AG04449 (cell line): ENCODE measurements around the gene MRPL52.
A peak's percentile ranks its signal among the peaks of the same experiment; 100 is the strongest.
"Not testable (repeated sequence)": the region's sequence is repeated elsewhere in the genome, so short reads cannot be mapped to it uniquely, and the experiment has no call there.

Experiments used
- CTCF ChIA-PET: fragments of 350-600 bp; formaldehyde crosslinking; extraction: SDS; loops from one replicate; lab custom pipeline; 2021; ENCODE audit warnings: antibody characterized with exemption; lab: Yijun Ruan, JAX
- POLR2A ChIA-PET: fragments of 400-600, 350-600 bp; formaldehyde crosslinking; extraction: SDS; loops from one replicate; lab custom pipeline; 2020; ENCODE audit warnings: antibody characterized with exemption, inconsistent platforms; lab: Yijun Ruan, JAX
- DNase-seq: peaks from one replicate; pipeline ENCODE4 v3.0.0-alpha.2; 2010; ENCODE audit warnings: low read depth, low spot score
- H3K4me3 ChIP-seq: 2 replicates; pipeline ENCODE4 v1.5.1; 2011; ENCODE audit warnings: low read depth, mild to moderate bottlenecking, control low read depth, low read length
- TF ChIP-seq, protein P1 (sequence below): IDR thresholded peaks from one replicate; pipeline ENCODE4 v1.5.1; 2011; ENCODE audit warnings: mild to moderate bottlenecking, moderate library complexity, low read length, control low read depth, inconsistent platforms; ENCODE audit not compliant: insufficient read depth; ENCODE audit errors: missing control alignments

Gene MRPL52

DNA sequence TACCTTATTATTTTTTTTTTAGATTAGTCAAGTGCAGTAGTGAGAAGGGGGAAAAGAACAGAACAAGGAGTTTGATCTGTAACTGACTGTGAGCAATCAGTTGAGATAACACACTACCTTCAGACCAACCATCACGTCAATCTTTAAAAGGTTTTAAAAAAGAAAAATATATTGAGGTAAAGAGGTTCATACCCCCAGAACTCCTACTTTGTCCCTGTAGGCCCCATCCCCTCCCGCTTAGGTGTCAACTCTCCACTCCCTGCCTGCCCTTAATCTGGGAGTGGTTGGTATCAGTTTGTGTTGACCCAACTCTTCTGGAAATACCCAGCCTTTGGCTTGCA is 22.9 kb downstream of the MRPL52 start:
- no peak for DNase-seq
- POLR2A ChIA-PET = interaction anchor here (0.6 to 7.3 kb wide), 6 partner anchors 15 to 296 kb away, joined by 3 to 158 read pairs (median 6); partner anchors contain the start of genes MMP14, MRPL52 and OXA1L
- TF ChIP-seq, protein P1, sequence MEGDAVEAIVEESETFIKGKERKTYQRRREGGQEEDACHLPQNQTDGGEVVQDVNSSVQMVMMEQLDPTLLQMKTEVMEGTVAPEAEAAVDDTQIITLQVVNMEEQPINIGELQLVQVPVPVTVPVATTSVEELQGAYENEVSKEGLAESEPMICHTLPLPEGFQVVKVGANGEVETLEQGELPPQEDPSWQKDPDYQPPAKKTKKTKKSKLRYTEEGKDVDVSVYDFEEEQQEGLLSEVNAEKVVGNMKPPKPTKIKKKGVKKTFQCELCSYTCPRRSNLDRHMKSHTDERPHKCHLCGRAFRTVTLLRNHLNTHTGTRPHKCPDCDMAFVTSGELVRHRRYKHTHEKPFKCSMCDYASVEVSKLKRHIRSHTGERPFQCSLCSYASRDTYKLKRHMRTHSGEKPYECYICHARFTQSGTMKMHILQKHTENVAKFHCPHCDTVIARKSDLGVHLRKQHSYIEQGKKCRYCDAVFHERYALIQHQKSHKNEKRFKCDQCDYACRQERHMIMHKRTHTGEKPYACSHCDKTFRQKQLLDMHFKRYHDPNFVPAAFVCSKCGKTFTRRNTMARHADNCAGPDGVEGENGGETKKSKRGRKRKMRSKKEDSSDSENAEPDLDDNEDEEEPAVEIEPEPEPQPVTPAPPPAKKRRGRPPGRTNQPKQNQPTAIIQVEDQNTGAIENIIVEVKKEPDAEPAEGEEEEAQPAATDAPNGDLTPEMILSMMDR = no peak
- CTCF ChIA-PET = interaction anchor here (0.6 to 10.9 kb wide), 44 partner anchors 12 to 464 kb away, joined by 3 to 272 read pairs (median 7); partner anchors contain the start of genes ABHD4, DAD1, LRP10 and MMP14
- H3K4me3 ChIP-seq = no peak overlapping the region

DNA sequence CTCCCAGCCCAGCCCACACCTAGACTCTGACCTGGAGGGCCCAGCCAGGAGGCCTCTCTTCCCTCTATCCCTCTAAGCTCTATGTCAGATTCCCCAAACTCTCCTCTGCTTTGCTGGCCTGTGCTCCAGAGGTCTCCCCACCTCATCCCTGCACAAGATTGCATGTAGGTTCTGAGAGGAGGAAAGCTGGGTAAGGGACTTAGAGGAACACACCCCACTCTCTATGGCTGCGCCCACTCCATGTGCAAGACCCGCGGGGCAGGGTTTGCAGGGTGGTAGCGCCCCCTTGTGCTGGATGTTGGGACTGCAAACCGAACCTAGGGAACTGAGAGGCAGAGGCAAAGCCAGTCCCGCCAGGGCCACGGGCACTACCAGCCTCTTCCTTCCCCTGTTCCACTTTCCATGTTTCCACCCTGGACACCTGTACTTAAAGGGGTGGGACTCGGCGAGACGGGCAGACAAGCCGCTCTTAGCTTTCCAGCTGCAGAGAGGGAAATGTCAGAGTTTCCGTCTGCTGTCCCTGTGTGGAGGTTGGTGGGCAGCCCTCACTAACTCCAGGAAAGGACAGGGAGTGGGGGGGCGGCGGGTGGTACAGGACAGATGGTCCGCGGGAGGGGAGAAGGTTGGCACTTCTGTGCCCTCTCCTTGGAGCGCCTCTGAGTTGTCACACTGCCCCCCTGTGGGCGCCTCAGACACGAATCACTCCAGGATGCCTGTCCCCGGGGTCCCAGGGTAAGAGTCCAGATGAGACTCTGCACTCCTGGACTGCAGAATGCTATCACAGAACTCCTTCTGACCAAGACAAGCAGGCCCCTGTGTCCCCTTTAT is 23.5 kb downstream of the MRPL52 start:
- DNase-seq = no peak
- TF ChIP-seq, protein P1 = peak; percentile 93
- POLR2A ChIA-PET = interaction anchor here (0.6 to 7.3 kb wide), 6 partner anchors 16 to 296 kb away, joined by 3 to 158 read pairs (median 6); partner anchors contain the start of genes MMP14, MRPL52 and OXA1L
- H3K4me3 ChIP-seq = peak overlapping the region; percentile 59
- CTCF ChIA-PET = interaction anchor here (0.7 to 10.9 kb wide), 46 partner anchors 11 to 467 kb away, joined by 3 to 272 read pairs (median 8); partner anchors contain the start of genes ABHD4, DAD1, LRP10 and MMP14

DNA sequence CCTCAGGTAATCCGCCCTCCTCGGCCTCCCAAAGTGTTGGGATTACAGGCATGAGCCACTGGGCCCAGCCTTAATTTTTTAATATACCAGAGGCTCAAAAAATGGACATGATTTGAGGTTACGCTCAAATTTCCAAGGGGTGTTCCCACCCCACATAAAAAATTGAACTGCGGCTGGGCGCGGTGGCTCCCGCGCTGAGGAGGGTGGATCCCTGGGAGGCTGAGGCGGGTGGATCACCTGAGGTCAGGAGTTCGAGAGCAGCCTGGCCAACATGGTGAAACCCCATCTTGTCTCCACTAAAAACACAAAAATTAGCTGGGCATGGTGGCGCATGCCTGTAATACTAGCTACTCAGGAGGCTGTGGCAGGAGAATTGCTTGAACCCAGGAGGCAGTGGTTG is 24.6 kb downstream of the MRPL52 start:
- not testable (repeated sequence) for DNase-seq, H3K4me3 ChIP-seq
- POLR2A ChIA-PET = interaction anchor here (2.9 to 4.7 kb wide), 2 partner anchors 31 to 298 kb away, joined by 6 to 42 read pairs; no protein-coding TSS in a partner anchor
- CTCF ChIA-PET = interaction anchor here (0.7 to 10.9 kb wide), 33 partner anchors 9 to 468 kb away, joined by 3 to 272 read pairs (median 9); partner anchors contain the start of genes ABHD4, DAD1, LRP10 and MMP14

DNA sequence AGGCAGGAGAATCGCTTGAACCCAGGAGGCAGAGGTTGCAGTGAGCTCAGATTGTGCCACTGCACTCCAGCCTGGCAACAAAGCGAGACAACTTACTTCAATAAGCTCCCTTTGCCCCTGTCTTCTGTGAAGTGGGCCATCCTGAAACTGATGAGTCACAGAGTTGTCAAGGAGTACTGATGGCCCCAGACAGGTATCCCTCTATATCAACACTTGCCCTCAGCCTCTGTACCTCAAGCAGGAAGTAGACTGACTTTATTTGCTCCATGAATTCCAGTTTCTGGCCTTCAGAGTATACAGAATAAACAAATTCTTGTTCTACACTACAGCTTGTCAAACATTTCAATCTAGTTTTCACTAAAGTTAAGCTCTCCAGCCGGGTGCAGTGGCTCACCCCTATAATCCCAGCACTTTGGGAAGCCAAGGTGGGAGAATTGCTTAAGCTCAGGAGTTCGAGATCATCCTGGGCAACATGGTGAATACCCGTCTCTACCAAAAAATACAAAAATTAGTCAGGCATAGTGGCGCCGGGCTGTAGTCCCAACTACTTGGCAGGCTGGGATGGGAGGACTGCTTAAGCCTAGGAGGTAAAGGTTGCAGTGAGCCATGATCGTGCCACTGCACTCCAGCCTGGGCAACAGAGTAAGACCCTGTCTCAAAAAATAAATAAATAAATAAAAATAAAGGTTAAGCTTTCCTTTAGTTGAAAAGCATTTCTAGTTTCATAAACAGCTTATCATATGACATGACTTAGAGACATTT is 25.5 kb downstream of the MRPL52 start:
- ChIA-PET CTCF (interaction anchor here (0.8 to 10.9 kb wide), 26 partner anchors 9 to 465 kb away, joined by 3 to 272 read pairs (median 27); partner anchors contain the start of genes LRP10, MMP14, MRPL52 and OXA1L), POLR2A (interaction anchor here (0.6 to 2.9 kb wide), 4 partner anchors 14 to 298 kb away, joined by 3 to 9 read pairs (median 4); partner anchors contain the start of gene MMP14)
- H3K4me3 ChIP-seq = no peak overlapping the region
- TF ChIP-seq, protein P1 = no peak
- no peak for DNase-seq

DNA sequence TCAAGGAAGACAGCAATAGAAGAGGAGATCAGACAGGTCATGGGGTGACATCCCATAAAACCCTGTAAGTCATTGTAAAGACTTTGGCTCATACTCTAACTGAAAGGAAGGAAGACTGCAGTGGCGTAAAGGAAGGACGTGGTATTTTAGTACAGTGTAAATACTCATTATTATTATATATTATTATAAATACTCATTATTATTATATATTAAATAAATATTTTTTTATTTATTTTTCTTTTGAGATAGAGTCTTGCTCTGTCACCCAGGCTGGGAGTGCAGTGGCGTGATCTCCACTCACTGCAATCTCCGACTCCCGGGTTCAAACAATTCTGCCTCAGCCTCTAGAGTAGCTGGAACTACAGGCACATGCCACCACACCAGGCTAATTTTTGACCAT is 26.7 kb downstream of the MRPL52 start:
- ChIA-PET POLR2A (no interaction called here), CTCF (interaction anchor here (1.1 to 8.8 kb wide), 7 partner anchors 8 to 287 kb away, joined by 3 to 256 read pairs (median 45); partner anchors contain the start of genes LRP10 and SLC7A7)
- no peak for DNase-seq
- no peak overlapping the region for H3K4me3 ChIP-seq
- TF ChIP-seq, protein P1 = no peak

DNA sequence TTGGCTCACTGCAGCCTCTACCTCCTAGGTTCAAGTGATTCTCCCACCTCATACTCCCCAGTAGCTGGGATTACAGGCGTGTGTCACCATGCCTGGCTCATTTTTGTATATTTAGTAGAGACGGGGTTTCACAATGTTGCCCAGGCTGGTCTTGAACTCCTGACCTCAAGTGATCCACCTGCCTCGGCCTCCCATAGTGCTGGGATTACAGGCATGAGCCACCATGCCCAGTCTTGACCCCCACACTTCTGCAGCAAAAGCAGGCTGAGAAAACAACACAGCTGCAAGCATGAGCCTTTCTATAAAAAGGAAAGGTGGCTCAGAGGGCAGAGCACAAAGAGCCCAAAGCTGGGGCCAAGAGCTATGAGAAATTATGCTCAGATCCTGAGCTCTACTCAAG is 30.7 kb downstream of the MRPL52 start:
- not testable (repeated sequence) for DNase-seq, H3K4me3 ChIP-seq
- ChIA-PET CTCF (interaction anchor here (0.9 to 4.5 kb wide), 7 partner anchors 12 to 303 kb away, joined by 3 to 45 read pairs (median 11); partner anchors contain the start of gene LRP10), POLR2A (interaction anchor here (0.9 to 1.2 kb wide), 2 partner anchors 8 to 9 kb away, joined by 3 read pairs; no protein-coding TSS in a partner anchor)
